Esophagus squamous epithelium (tissue), 5 donors: ENCODE data around the gene MBNL1. TPM values are rescaled to one million over a fixed set of nuclear protein-coding genes. Genes with fewer than 3 reads are reported as not detected.

Experiments used
- DNase-seq: peaks from one replicate; lab custom pipeline; 2025; lab: John Stamatoyannopoulos, UW
- H3K27ac ChIP-seq, 4 donors: fragments of 200-600 bp; sonication (generic); one replicate each; pipeline ENCODE4 v1.5.1; 2016 to 2019; ENCODE audit warnings: mild to moderate bottlenecking in 1 of 4
- H3K27me3 ChIP-seq, 4 donors: fragments of 200-600 bp; sonication (generic); 1 replicate in 3 of 4; 2 replicates in 1 of 4; pipeline versions ENCODE4 v1.5.1 to v1.6.0; 2017 to 2021; ENCODE audit warnings: antibody characterized with exemption in 1 of 4
- H3K36me3 ChIP-seq, 3 donors: fragments of 200-600 bp; sonication (generic); one replicate each; pipeline ENCODE4 v1.5.1; 2016 to 2019
- H3K4me1 ChIP-seq, 3 donors: fragments of 200-600 bp; sonication (generic); one replicate each; pipeline ENCODE4 v1.5.1; 2017 to 2019
- H3K4me3 ChIP-seq, 4 donors: fragments of 200-600 bp; sonication (generic); 1 replicate in 3 of 4; 2 replicates in 1 of 4; pipeline ENCODE4 v1.5.1; 2016 to 2019; ENCODE audit warnings: mild to moderate bottlenecking in 2 of 4, moderate library complexity in 1 of 4
- H3K9me3 ChIP-seq, 3 donors: fragments of 200-600 bp; sonication (generic); one replicate each; pipeline ENCODE4 v1.5.1; 2016 to 2019
- CTCF ChIP-seq, 6 experiments: fragments of 450-650 bp in 4 of 6; fragments of 200-600 bp in 2 of 6; sonication (generic) in 2 of 6; IDR thresholded peaks; one replicate each; pipeline ENCODE4 v1.5.1; 2016 to 2019; ENCODE audit warnings: antibody characterized with exemption in 6 of 6, mild to moderate bottlenecking in 4 of 6, moderate library complexity in 4 of 6
- POLR2A ChIP-seq, 4 donors: fragments of 450-650 bp; IDR thresholded peaks; one replicate each; pipeline ENCODE4 v1.6.1; 2017; ENCODE audit warnings: antibody characterized with exemption in 4 of 4, mild to moderate bottlenecking in 4 of 4, moderate library complexity in 3 of 4
- WGBS, 2 donors: methylation state at CpG; one replicate each; pipeline ENCODE4 v1.1.5; 2018; 5-methylcytosine and 5-hydroxymethylcytosine counted together
- intact Hi-C: fragments of 100-400 bp; cut with DNase I; formaldehyde crosslinking; loops from one replicate; pipeline ENCODE4 v1.15.0; 2022
- total RNA-seq, 4 donors: library from RNA; depleted of rRNA; stranded (reverse); fragments of >200 nt; gene quantifications; one replicate each; pipeline ENCODE4 v1.1.0, GENCODE V29; 2016
- donor health status: DM: yes; HTN: yes; CAD: no.

MBNL1 gene
- total RNA-seq, 4 donors from 2014 or later, result 94.0 to 318 (median 161) TPM

DNA sequence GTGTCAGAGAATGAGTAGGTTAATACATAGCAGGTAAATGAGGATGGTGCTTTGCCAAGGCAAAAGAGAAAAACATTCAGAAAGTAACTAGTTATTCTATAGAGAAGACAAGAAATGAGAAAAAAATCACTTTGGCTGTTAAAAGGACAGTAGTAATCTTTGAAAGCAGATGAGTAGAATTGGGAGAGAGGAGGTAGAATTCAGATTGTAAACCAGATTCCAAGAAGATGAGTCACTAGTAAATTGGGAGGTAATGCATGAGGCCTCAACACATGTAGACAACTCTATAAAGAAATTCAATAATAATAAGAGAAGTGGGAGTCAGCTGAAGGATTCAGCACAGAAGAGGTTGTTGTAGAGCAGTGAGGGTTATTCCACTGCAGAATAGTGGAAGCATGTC is 81.4 kb downstream of the MBNL1 start:
- Histone ChIP-seq H3K4me1 (peaks cover 0 to 41% (median 10%) of the 10 kb centered on the region in 3 donors), H3K4me3 (no peak overlapping the region), H3K27me3 (no peaks in the 10 kb centered on the region), H3K9me3 (no peaks in the 10 kb centered on the region), H3K27ac (no peak overlapping the region), H3K36me3 (peaks cover 0 to 16% (median 0%) of the 10 kb centered on the region in 3 donors)
- DNase-seq, result no peak
- TF ChIP-seq CTCF (IDR thresholded peaks at IDR 0.05) (no peak), POLR2A (IDR thresholded peaks at IDR 0.05) (no peak)
- intact Hi-C loops, result no loop called here

DNA sequence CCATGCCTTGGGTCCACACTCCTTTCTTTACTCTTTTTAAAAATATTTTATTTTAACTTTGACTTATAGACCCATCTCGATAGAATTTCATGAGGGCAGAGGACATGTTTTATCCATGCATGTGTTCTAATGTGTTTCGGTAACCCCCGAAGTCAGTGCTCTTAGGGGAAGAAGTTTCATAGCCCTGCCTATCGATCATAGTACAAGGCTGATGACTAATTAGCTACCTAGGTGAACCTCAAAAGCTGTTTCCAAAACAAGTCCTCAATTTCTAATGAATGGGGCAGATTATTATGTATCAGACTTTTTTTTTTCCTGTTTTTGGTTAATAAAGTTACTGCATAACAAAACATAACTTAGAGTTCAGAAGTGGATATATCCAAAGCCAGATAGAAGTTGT is 82.0 kb downstream of the MBNL1 start:
- Histone ChIP-seq H3K27me3 (no peaks in the 10 kb centered on the region), H3K27ac (no peak overlapping the region), H3K9me3 (no peaks in the 10 kb centered on the region), H3K4me1 (peaks cover 0 to 48% (median 9%) of the 10 kb centered on the region in 3 donors), H3K4me3 (no peak overlapping the region), H3K36me3 (peaks cover 0 to 12% (median 0%) of the 10 kb centered on the region in 3 donors)
- no peak for DNase-seq
- 83% methylated on average over 4 of the region's 4 CpGs for WGBS, 2 donors
- intact Hi-C loops, result no loop called here
- TF ChIP-seq POLR2A (IDR thresholded peaks at IDR 0.05) (no peak), CTCF (IDR thresholded peaks at IDR 0.05) (no peak)

DNA sequence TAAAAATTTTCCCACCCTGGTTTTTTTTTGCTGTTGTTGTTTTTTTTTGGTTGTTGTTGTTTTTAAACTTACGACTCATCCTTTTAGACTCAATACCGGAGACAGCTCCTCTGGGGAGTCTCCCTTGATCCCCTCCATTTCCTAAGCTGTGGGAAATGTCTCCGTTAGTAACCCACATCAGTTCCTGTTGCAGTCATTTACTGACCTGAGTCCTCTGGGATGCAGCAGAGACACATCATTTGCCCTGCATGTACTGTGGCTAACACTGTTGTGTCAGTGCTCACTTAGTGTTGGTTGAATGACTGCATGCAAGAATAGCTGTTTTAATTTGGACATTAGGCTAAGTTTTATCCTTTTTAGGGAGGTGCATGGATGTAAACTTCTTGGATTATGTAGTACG is 83.8 kb downstream of the MBNL1 start:
- Histone ChIP-seq H3K9me3 (no peaks in the 10 kb centered on the region), H3K27me3 (no peaks in the 10 kb centered on the region), H3K4me1 (peaks cover 0 to 62% (median 9%) of the 10 kb centered on the region in 3 donors), H3K36me3 (peaks cover 0 to 3% (median 0%) of the 10 kb centered on the region in 3 donors), H3K4me3 (no peak overlapping the region), H3K27ac (no peak overlapping the region)
- 56 to 69% methylated on average over 4 of the region's 4 CpGs for WGBS, 2 donors
- intact Hi-C loops, result no loop called here
- no peak for TF ChIP-seq CTCF (IDR thresholded peaks at IDR 0.05)
- TF ChIP-seq POLR2A (IDR thresholded peaks at IDR 0.05), result no peak
- no peak for DNase-seq

DNA sequence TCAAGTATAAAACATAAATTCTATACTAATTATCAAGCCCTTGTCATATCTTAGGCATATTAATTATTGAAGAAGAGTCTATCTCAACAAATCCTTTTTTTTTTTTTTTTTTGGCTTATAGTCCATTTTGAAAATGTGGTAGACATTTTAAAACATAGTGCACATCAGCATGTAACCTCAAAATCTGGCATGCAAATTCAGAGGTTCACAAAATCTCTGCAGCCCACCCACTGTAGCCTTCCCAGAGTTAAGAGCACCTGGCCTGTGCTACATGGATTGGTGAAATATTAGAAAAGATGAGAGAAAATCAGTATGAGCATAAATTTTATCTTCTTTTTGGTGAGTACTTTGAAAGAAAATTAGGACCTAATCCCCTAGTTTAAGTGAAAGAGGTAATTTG is 84.8 kb downstream of the MBNL1 start:
- Histone ChIP-seq H3K4me3 (no peak overlapping the region), H3K4me1 (peaks cover 0 to 67% (median 8%) of the 10 kb centered on the region in 3 donors)
- TF ChIP-seq POLR2A (IDR thresholded peaks at IDR 0.05) (no peak), CTCF (IDR thresholded peaks at IDR 0.05) (no peak)

GRCh38 chr3:152355744-152356665 is 87.3 kb downstream of the MBNL1 start:
- H3K27me3 ChIP-seq, result no peaks in the 10 kb centered on the region
- intact Hi-C loops, result no loop called here
- no peak for DNase-seq
- WGBS, 2 donors, result 82 to 89% methylated on average over 8 to 10 of the region's 10 CpGs
- H3K27ac ChIP-seq, result no peak overlapping the region
- peaks cover 0 to 72% (median 19%) of the 10 kb centered on the region in 3 donors for H3K4me1 ChIP-seq
- no peak overlapping the region for H3K4me3 ChIP-seq
- TF ChIP-seq CTCF (IDR thresholded peaks at IDR 0.05) (no peak), POLR2A (IDR thresholded peaks at IDR 0.05) (no peak)
- H3K9me3 ChIP-seq, result no peaks in the 10 kb centered on the region
- peaks cover 0 to 4% (median 0%) of the 10 kb centered on the region in 3 donors for H3K36me3 ChIP-seq

More for the DNA sequence above, 84.8 kb downstream of the MBNL1 start:
- Histone ChIP-seq H3K27me3 (no peaks in the 10 kb centered on the region), H3K9me3 (no peaks in the 10 kb centered on the region), H3K36me3 (peaks cover 0 to 4% (median 0%) of the 10 kb centered on the region in 3 donors), H3K27ac (no peak overlapping the region)
- intact Hi-C loops, result no loop called here
- no peak for DNase-seq
